Panc1 (cell line): ENCODE measurements around the gene CHIA. TPM values are rescaled to one million over a fixed set of nuclear protein-coding genes. Genes with fewer than 3 reads are reported as not detected.

Experiments
- ATAC-seq: fragments of 200-7000 bp; cut with Tn5 transposase; 2 replicates; pipeline ENCODE4 v1.9.1; 2020; ENCODE audit warnings: mild to moderate bottlenecking, moderate library complexity
- BruUV-seq: library from RNA; stranded (reverse); fragments of 400-500 nt; replicated peaks from 2 replicates; lab custom pipeline; 2021; lab: Mats Ljungman, UMichigan
- CTCF ChIA-PET: fragments of 300-600 bp; sonication (Branson Sonifier 250); formaldehyde crosslinking; loops from one replicate; lab custom pipeline; 2022; ENCODE audit warnings: antibody characterized with exemption; lab: Charles Lee
- POLR2A ChIA-PET: fragments of 300-600 bp; sonication (Branson Sonifier 250); formaldehyde crosslinking; loops from one replicate; lab custom pipeline; 2022; ENCODE audit warnings: antibody characterized with exemption; lab: Charles Lee
- DNase-seq: peaks from one replicate; pipeline ENCODE4 v3.0.0-alpha.2; 2010; ENCODE audit warnings: low read depth, low spot score
- H3K27ac ChIP-seq: 2 replicates; pipeline ENCODE4 v1.5.1; 2011; ENCODE audit warnings: mild to moderate bottlenecking, low read length, inconsistent platforms
- H3K27me3 ChIP-seq: fragments of 200-500 bp; sonication (Bioruptor generic); 2 replicates; pipeline ENCODE4 v1.6.0; 2014; ENCODE audit warnings: low read length, inconsistent platforms; ENCODE audit not compliant: control insufficient read depth, insufficient read depth
- H3K36me3 ChIP-seq: fragments of 200-500 bp; sonication (Bioruptor generic); 2 replicates; pipeline ENCODE4 v1.5.1; 2014; ENCODE audit warnings: inconsistent platforms, mild to moderate bottlenecking, low read length, moderate library complexity; ENCODE audit not compliant: control insufficient read depth, insufficient read depth
- H3K4me1 ChIP-seq: 2 replicates; pipeline ENCODE4 v1.5.1; 2011; ENCODE audit warnings: inconsistent platforms, mild to moderate bottlenecking, low read length, moderate library complexity; ENCODE audit not compliant: control insufficient read depth, insufficient read depth
- H3K4me3 ChIP-seq, 2 experiments: 2 replicates each; pipeline ENCODE4 v1.5.1; 2011 to 2012; ENCODE audit warnings: low read depth in 2 of 2, low read length in 2 of 2, mild to moderate bottlenecking in 2 of 2, inconsistent platforms in 1 of 2, moderate library complexity in 1 of 2
- H3K9me3 ChIP-seq: fragments of 200-500 bp; sonication (Bioruptor generic); 2 replicates; pipeline ENCODE4 v1.5.1; 2014; ENCODE audit warnings: low read depth, mild to moderate bottlenecking, inconsistent platforms, low read length, moderate library complexity; ENCODE audit not compliant: control insufficient read depth, insufficient read depth
- CTCF ChIP-seq: fragments of 450-650 bp; IDR thresholded peaks from 2 replicates; pipeline ENCODE4 v1.5.1; 2017; ENCODE audit warnings: mild to moderate bottlenecking
- POLR2AphosphoS5 ChIP-seq: IDR thresholded peaks from 2 replicates; pipeline ENCODE4 v1.6.1; 2012; ENCODE audit warnings: mild to moderate bottlenecking, low read depth, low read length, moderate library complexity
- REST ChIP-seq, 2 experiments: IDR thresholded peaks; 2 replicates each; pipeline ENCODE4 v1.6.1; 2011 to 2012; ENCODE audit warnings: low read depth in 2 of 2, control low read depth in 1 of 2, low read length in 1 of 2, mild to moderate bottlenecking in 1 of 2, moderate library complexity in 1 of 2; ENCODE audit not compliant: insufficient read depth in 1 of 2
- SIN3A ChIP-seq: IDR thresholded peaks from 2 replicates; pipeline ENCODE4 v1.6.1; 2012; ENCODE audit warnings: low read depth, mild to moderate bottlenecking, low read length, moderate library complexity, borderline replicate concordance; ENCODE audit not compliant: insufficient read depth
- TCF7L2 ChIP-seq: IDR thresholded peaks from 2 replicates; pipeline ENCODE4 v1.6.1; 2011; ENCODE audit warnings: mild to moderate bottlenecking, low read depth, low read length, inconsistent platforms
- in situ Hi-C: cut with HindIII; loops from 2 replicates; pipeline ENCODE4 v1.10.0; 2016; ENCODE audit warnings: low sequenced_read_pairs, low pct_unique_long_range_greater_than_20kb
- intact Hi-C: fragments of 100-400 bp; cut with micrococcal nuclease; formaldehyde crosslinking; loops from one replicate; pipeline ENCODE4 v1.10.0; 2022; ENCODE audit not compliant: unreplicated experiment
- total RNA-seq: library from RNA; stranded (reverse); gene quantifications from one replicate; pipeline ENCODE4 v1.2.1, GENCODE V29; 2021; ENCODE audit not compliant: unreplicated experiment

The CHIA gene
- total RNA-seq, 1 experiment from 2014 or later, result not detected

- no peaks in the 10 kb centered on the region for H3K27me3 ChIP-seq
- ChIA-PET CTCF (no interaction called here), POLR2A (no interaction called here)
- ATAC-seq (no peak), DNase-seq (no peak)
- H3K4me3 ChIP-seq, result no peak overlapping the region
- no peak overlapping the region for H3K27ac ChIP-seq
- no TSS peak for BruUV-seq
- no peaks in the 10 kb centered on the region for H3K36me3 ChIP-seq
- in situ Hi-C loops (no loop called here), intact Hi-C loops (no loop called here)
- no peaks in the 10 kb centered on the region for H3K4me1 ChIP-seq
- TF ChIP-seq CTCF, result no peak
- TF ChIP-seq TCF7L2, result no peak
- no peak for TF ChIP-seq REST (IDR thresholded peaks at IDR 0.05; ENCODE audit: insufficient read depth in 1 of 2, low read depth in 2 of 2, low read length in 1 of 2)
- no peak for TF ChIP-seq SIN3A
- no peak for TF ChIP-seq POLR2AphosphoS5
- H3K9me3 ChIP-seq, result peaks cover 8% of the 10 kb centered on the region; the same call in 1 of the 2 replicates
Measured at GRCh38 chr1:111281411-111281810, 9.2 kb upstream of the CHIA start.

- Histone ChIP-seq H3K4me3 (no peak overlapping the region), H3K9me3 (no peaks in the 10 kb centered on the region), H3K27ac (no peak overlapping the region), H3K36me3 (no peaks in the 10 kb centered on the region), H3K27me3 (no peaks in the 10 kb centered on the region), H3K4me1 (no peaks in the 10 kb centered on the region)
- ATAC-seq (no peak), DNase-seq (no peak)
- in situ Hi-C loops (no loop called here), intact Hi-C loops (no loop called here)
- no peak for TF ChIP-seq TCF7L2
- no peak for TF ChIP-seq REST (IDR thresholded peaks at IDR 0.05; ENCODE audit: insufficient read depth in 1 of 2, low read depth in 2 of 2, low read length in 1 of 2)
- no peak for TF ChIP-seq CTCF
- TF ChIP-seq SIN3A, result no peak
- BruUV-seq, result no TSS peak
- ChIA-PET POLR2A (no interaction called here), CTCF (no interaction called here)
Measured at GRCh38 chr1:111283838-111284237, 6.8 kb upstream of the CHIA start.
